Measurements from ENCODE around the gene SLC39A9.

SLC39A9 gene

GRCh38 chr14:69398053-69398817 is at the start of gene SLC39A9, which contains the start of gene ERH:
Gene SLC39A9, plus strand, starts transcription at chr14:69398692. Its CDS starts 678 bp downstream, at chr14:69399370.
Gene ERH, minus strand, starts transcription at chr14:69398299. Its CDS starts 66 bp downstream, at chr14:69398233.
- DNase-seq (ENCODE audit: low spot score), result peak; percentile 97

GRCh38 chr14:69349091-69349777 is 49.3 kb upstream of the SLC39A9 start:
- DNase-seq (ENCODE audit: low spot score), result no peak

- no peak for DNase-seq (ENCODE audit: low spot score)
Observed at GRCh38 chr14:69350892-69351291, 47.6 kb upstream of the SLC39A9 start.

- DNase-seq (ENCODE audit: low spot score), result no peak
Observed at GRCh38 chr14:69351385-69351784, 47.1 kb upstream of the SLC39A9 start.

- no peak for DNase-seq (ENCODE audit: low spot score)
Observed at GRCh38 chr14:69351911-69352310, 46.6 kb upstream of the SLC39A9 start.

GRCh38 chr14:69353168-69353567 is 45.3 kb upstream of the SLC39A9 start:
- DNase-seq (ENCODE audit: low spot score), result no peak

GRCh38 chr14:69354383-69355153 is 43.9 kb upstream of the SLC39A9 start:
- DNase-seq (ENCODE audit: low spot score), result peak; percentile 69

GRCh38 chr14:69355154-69355597 is 43.3 kb upstream of the SLC39A9 start:
- DNase-seq (ENCODE audit: low spot score), result no peak

GRCh38 chr14:69355607-69356281 is 42.7 kb upstream of the SLC39A9 start:
- DNase-seq (ENCODE audit: low spot score), result peak; percentile 70

GRCh38 chr14:69356903-69357543 is 41.5 kb upstream of the SLC39A9 start:
- DNase-seq (ENCODE audit: low spot score), result no peak

GRCh38 chr14:69357544-69358200 is 40.8 kb upstream of the SLC39A9 start:
- no peak for DNase-seq (ENCODE audit: low spot score)

- peak; percentile 7 for DNase-seq (ENCODE audit: low spot score)
Observed at GRCh38 chr14:69358233-69358963, 40.1 kb upstream of the SLC39A9 start.

GRCh38 chr14:69358966-69359365 is 39.5 kb upstream of the SLC39A9 start:
- no peak for DNase-seq (ENCODE audit: low spot score)

GRCh38 chr14:69360438-69361108 is 37.9 kb upstream of the SLC39A9 start:
- DNase-seq (ENCODE audit: low spot score), result no peak

- peak; percentile 34 for DNase-seq (ENCODE audit: low spot score)
Observed at GRCh38 chr14:69363055-69363454, 35.4 kb upstream of the SLC39A9 start.

GRCh38 chr14:69363964-69364363 is 34.5 kb upstream of the SLC39A9 start:
- DNase-seq (ENCODE audit: low spot score), result no peak

- DNase-seq (ENCODE audit: low spot score), result no peak
Observed at GRCh38 chr14:69364378-69364777, 34.1 kb upstream of the SLC39A9 start.

- no peak for DNase-seq (ENCODE audit: low spot score)
Observed at GRCh38 chr14:69366069-69366468, 32.4 kb upstream of the SLC39A9 start.

GRCh38 chr14:69366761-69367160 is 31.7 kb upstream of the SLC39A9 start:
- DNase-seq (ENCODE audit: low spot score), result no peak

- no peak for DNase-seq (ENCODE audit: low spot score)
Observed at GRCh38 chr14:69368381-69368780, 30.1 kb upstream of the SLC39A9 start.
